Cardiac muscle cell (in vitro differentiated cells and primary cell): ENCODE measurements around the gene COL27A1. TPM values are rescaled to one million over a fixed set of nuclear protein-coding genes. Genes with fewer than 3 reads are reported as not detected.
A peak's percentile ranks its signal among the peaks of the same experiment; 100 is the strongest.

Experiments
- DNase-seq, 2 donors: peaks; one replicate each; pipeline versions ENCODE4 v3.0.0 to v3.0.0-alpha.2; 2010 to 2017; ENCODE audit warnings: low read depth in 1 of 2, low spot score in 1 of 2
- H3K27ac ChIP-seq: fragments of 200-600 bp; sonication (generic); 2 replicates; pipeline ENCODE4 v1.5.1; 2016
- H3K27me3 ChIP-seq: fragments of 200-600 bp; sonication (generic); 2 replicates; pipeline ENCODE4 v1.6.0; 2016; ENCODE audit warnings: control low read depth
- H3K36me3 ChIP-seq: fragments of 200-600 bp; sonication (generic); 2 replicates; pipeline ENCODE4 v1.5.1; 2016; ENCODE audit warnings: control low read depth
- H3K4me1 ChIP-seq: fragments of 200-600 bp; sonication (generic); 2 replicates; pipeline ENCODE4 v1.8.1; 2017; ENCODE audit warnings: low read depth, mild to moderate bottlenecking, mixed run types
- H3K4me3 ChIP-seq: fragments of 200-600 bp; sonication (generic); 2 replicates; pipeline ENCODE4 v1.5.1; 2016; ENCODE audit warnings: mild to moderate bottlenecking
- H3K9me3 ChIP-seq: fragments of 200-600 bp; sonication (generic); 2 replicates; pipeline ENCODE4 v1.5.1; 2017; ENCODE audit warnings: low read depth, mild to moderate bottlenecking, control low read depth
- CTCF ChIP-seq: IDR thresholded peaks from 2 replicates; pipeline ENCODE4 v1.5.1; 2012; ENCODE audit warnings: low read depth, mild to moderate bottlenecking, low read length
- polyA plus RNA-seq: library from polyadenylated mRNA; unstranded; fragments of >200 nt; fragmentation: Nextera tagmentation; extraction: Ambion mirVana; gene quantifications from 2 replicates; pipeline ENCODE4 v1.2.1, GENCODE V29; 2016
- total RNA-seq: library from RNA; depleted of rRNA; stranded (reverse); fragments of >200 nt; gene quantifications from 2 replicates; pipeline ENCODE4 v1.2.3, GENCODE V29; 2016

The COL27A1 gene
- total and polyA plus RNA-seq, 2 experiments from 2014 or later = 12.2 to 19.2 TPM

- peaks cover 28% of the 10 kb centered on the region for H3K4me1 ChIP-seq
- no peak overlapping the region for H3K4me3 ChIP-seq
- no peaks in the 10 kb centered on the region for H3K9me3 ChIP-seq
- H3K36me3 ChIP-seq = no peaks in the 10 kb centered on the region
- H3K27ac ChIP-seq = no peak overlapping the region
- no peak for TF ChIP-seq CTCF
- no peaks in the 10 kb centered on the region for H3K27me3 ChIP-seq
- no peak for DNase-seq
Observed at GRCh38 chr9:114178756-114179450, 23.6 kb downstream of the COL27A1 start.

GRCh38 chr9:114179516-114179915, 24.2 kb downstream of the COL27A1 start:
- no peak for DNase-seq
- H3K4me3 ChIP-seq = no peak overlapping the region
- H3K36me3 ChIP-seq = no peaks in the 10 kb centered on the region
- H3K9me3 ChIP-seq = no peaks in the 10 kb centered on the region
- H3K27me3 ChIP-seq = no peaks in the 10 kb centered on the region
- H3K27ac ChIP-seq = no peak overlapping the region
- no peak for TF ChIP-seq CTCF
- H3K4me1 ChIP-seq = peaks cover 33% of the 10 kb centered on the region

- no peaks in the 10 kb centered on the region for H3K36me3 ChIP-seq
- peak; percentile 53 to 83 for DNase-seq
- peak overlapping the region; percentile 85 for H3K27ac ChIP-seq
- no peaks in the 10 kb centered on the region for H3K9me3 ChIP-seq
- H3K4me1 ChIP-seq = peaks cover 33% of the 10 kb centered on the region
- H3K27me3 ChIP-seq = no peaks in the 10 kb centered on the region
- H3K4me3 ChIP-seq = no peak overlapping the region
- no peak for TF ChIP-seq CTCF
Observed at GRCh38 chr9:114180696-114181606, 25.6 kb downstream of the COL27A1 start.

- H3K4me1 ChIP-seq = peaks cover 26% of the 10 kb centered on the region
- H3K9me3 ChIP-seq = no peaks in the 10 kb centered on the region
- TF ChIP-seq CTCF = no peak
- H3K27ac ChIP-seq = peak overlapping the region; percentile 85
- H3K4me3 ChIP-seq = no peak overlapping the region
- no peaks in the 10 kb centered on the region for H3K27me3 ChIP-seq
- no peak for DNase-seq
- H3K36me3 ChIP-seq = no peaks in the 10 kb centered on the region
Observed at GRCh38 chr9:114181607-114182409, 26.5 kb downstream of the COL27A1 start.

- no peaks in the 10 kb centered on the region for H3K36me3 ChIP-seq
- no peak for TF ChIP-seq CTCF
- no peaks in the 10 kb centered on the region for H3K9me3 ChIP-seq
- H3K27ac ChIP-seq = no peak overlapping the region
- H3K27me3 ChIP-seq = no peaks in the 10 kb centered on the region
- DNase-seq = no peak
- H3K4me3 ChIP-seq = no peak overlapping the region
- H3K4me1 ChIP-seq = peaks cover 21% of the 10 kb centered on the region
Observed at GRCh38 chr9:114183006-114183405, 27.7 kb downstream of the COL27A1 start.
